PC-3 (cell line): ENCODE measurements around the gene LLGL2. TPM values are rescaled to one million over a fixed set of nuclear protein-coding genes. Genes with fewer than 3 reads are reported as not detected.

ENCODE experiments used
- ATAC-seq: fragments of 200-7000 bp; cut with Tn5 transposase; 2 replicates; pipeline ENCODE4 v1.9.1; 2020; ENCODE audit warnings: mild to moderate bottlenecking, moderate library complexity
- BruUV-seq: library from RNA; stranded (reverse); fragments of 400-500 nt; replicated peaks from 2 replicates; lab custom pipeline; 2021; lab: Mats Ljungman, UMichigan
- CTCF ChIA-PET: fragments of 300-600 bp; sonication (Branson Sonifier 250); formaldehyde crosslinking; loops from one replicate; lab custom pipeline; 2022; ENCODE audit warnings: antibody characterized with exemption; lab: Charles Lee
- POLR2A ChIA-PET: fragments of 300-600 bp; sonication (Branson Sonifier 250); formaldehyde crosslinking; loops from one replicate; lab custom pipeline; 2022; ENCODE audit warnings: antibody characterized with exemption; ENCODE audit not compliant: unreplicated experiment; lab: Charles Lee
- DNase-seq: peaks from one replicate; pipeline ENCODE4 v3.0.0-alpha.2; 2015
- H2AFZ ChIP-seq: fragments of 300-600 bp; sonication (generic); 2 replicates; pipeline ENCODE4 v1.6.0; 2016; ENCODE audit warnings: antibody characterized with exemption, low read length
- H3F3A ChIP-seq: fragments of 300-600 bp; sonication (generic); one replicate; pipeline ENCODE4 v1.6.0; 2017; ENCODE audit warnings: antibody characterized with exemption, low read length, control low read depth, mild to moderate bottlenecking; ENCODE audit not compliant: unreplicated experiment
- H3K27ac ChIP-seq: fragments of 300-600 bp; sonication (generic); 2 replicates; pipeline ENCODE4 v1.5.1; 2016; ENCODE audit warnings: mild to moderate bottlenecking, low read length
- H3K27me3 ChIP-seq: fragments of 300-600 bp; sonication (generic); 2 replicates; pipeline ENCODE4 v1.6.1; 2016; ENCODE audit warnings: low read length, mixed read lengths
- H3K36me3 ChIP-seq: fragments of 300-600 bp; sonication (generic); 2 replicates; pipeline ENCODE4 v1.6.1; 2016; ENCODE audit warnings: low read depth, mixed run types, low read length, mixed read lengths
- H3K4me1 ChIP-seq: fragments of 300-600 bp; sonication (generic); 2 replicates; pipeline ENCODE4 v1.5.1; 2016; ENCODE audit warnings: low read length; ENCODE audit not compliant: insufficient read depth
- H3K4me2 ChIP-seq: fragments of 300-600 bp; sonication (generic); 2 replicates; pipeline ENCODE4 v1.6.0; 2016; ENCODE audit warnings: low read length
- H3K4me3 ChIP-seq: fragments of 300-600 bp; sonication (generic); 2 replicates; pipeline ENCODE4 v1.5.1; 2016; ENCODE audit warnings: mild to moderate bottlenecking, low read length, mixed read lengths
- H3K79me2 ChIP-seq: fragments of 300-600 bp; sonication (generic); 2 replicates; pipeline ENCODE4 v1.6.1; 2017; ENCODE audit warnings: low read length, mixed read lengths
- H3K9ac ChIP-seq: fragments of 300-600 bp; sonication (generic); 2 replicates; pipeline ENCODE4 v1.6.0; 2016; ENCODE audit warnings: mild to moderate bottlenecking, low read length
- H3K9me2 ChIP-seq: fragments of 300-600 bp; sonication (generic); replicated peaks from 2 replicates; pipeline ENCODE4 v1.6.1; 2016; ENCODE audit warnings: mixed run types, low read length, mixed read lengths
- H3K9me3 ChIP-seq: fragments of 300-600 bp; sonication (generic); 2 replicates; pipeline ENCODE4 v1.6.1; 2016; ENCODE audit warnings: low read length, mixed read lengths
- H4K20me1 ChIP-seq: fragments of 300-600 bp; sonication (generic); 2 replicates; pipeline ENCODE4 v1.6.1; 2016; ENCODE audit warnings: low read length, mixed read lengths
- EZH2 ChIP-seq: fragments of 300-600 bp; sonication (generic); IDR thresholded peaks from one replicate; pipeline ENCODE4 v1.6.1; 2017; ENCODE audit warnings: antibody characterized with exemption, mild to moderate bottlenecking, low read length; ENCODE audit not compliant: unreplicated experiment
- EZH2phosphoT487 ChIP-seq: fragments of 300-600 bp; sonication (generic); IDR thresholded peaks from 2 replicates; pipeline ENCODE4 v1.6.1; 2018; ENCODE audit warnings: mild to moderate bottlenecking, antibody characterized with exemption, low read length, borderline replicate concordance
- intact Hi-C: fragments of 100-400 bp; cut with micrococcal nuclease; formaldehyde crosslinking; loops from 2 replicates; pipeline ENCODE4 v1.9.0; 2023
- total RNA-seq: library from RNA; depleted of rRNA; stranded (reverse); fragments of >200 nt; gene quantifications from 2 replicates; pipeline ENCODE4 v1.2.3, GENCODE V29; 2014
- TF ChIP-seq, protein P1 (sequence below): fragments of 300-600 bp; sonication (generic); conservative IDR thresholded peaks from 2 replicates; pipeline ENCODE4 v1.5.1; 2017; ENCODE audit warnings: antibody characterized with exemption, low read depth, mild to moderate bottlenecking, low read length

Gene LLGL2
- total RNA-seq, 1 experiment from 2014 or later = 92.9 TPM

DNA sequence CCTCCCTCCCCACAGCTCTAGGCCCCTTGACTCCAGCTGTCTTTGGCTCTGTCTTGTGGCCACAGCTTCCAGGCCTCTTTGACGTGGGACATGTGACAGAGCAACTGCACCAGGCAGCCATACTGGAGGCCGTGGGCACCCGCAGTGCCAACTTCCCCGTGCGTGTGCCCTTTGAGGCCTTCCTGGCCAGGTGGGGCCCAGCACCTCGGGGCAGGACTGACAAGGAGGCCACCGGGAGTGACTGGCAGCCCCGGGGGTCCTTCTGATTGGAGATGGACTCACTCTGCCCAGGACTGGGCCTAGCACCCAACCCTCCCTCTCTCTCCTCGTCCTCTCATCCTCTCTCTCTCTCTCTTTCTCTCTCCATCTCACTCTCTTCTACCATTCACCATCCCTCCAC is 77.6 kb downstream of the LLGL2 start:
- ChIA-PET POLR2A (interaction anchor here (0.6 kb wide), 1 partner anchor 9 kb away, joined by 5 read pairs; no protein-coding TSS in a partner anchor), CTCF (interaction anchor here (1.1 kb wide), 1 partner anchor 31 kb away, joined by 6 read pairs; the partner anchor contains the start of gene SMIM5)
- Histone ChIP-seq H3K4me1 (peaks cover 27% of the 10 kb centered on the region), H3K9ac (no peak overlapping the region), H2AFZ (no peak overlapping the region), H3K9me2 (no peaks in the 10 kb centered on the region), H3F3A (no peaks in the 10 kb centered on the region), H3K27ac (no peak overlapping the region), H3K4me3 (no peak overlapping the region), H3K9me3 (no peaks in the 10 kb centered on the region), H3K36me3 (no peaks in the 10 kb centered on the region), H3K4me2 (no peak overlapping the region), H3K79me2 (no peaks in the 10 kb centered on the region), H4K20me1 (no peaks in the 10 kb centered on the region), H3K27me3 (no peaks in the 10 kb centered on the region)
- intact Hi-C loops = no loop called here
- no TSS peak for BruUV-seq
- DNase-seq = no peak
- ATAC-seq = no peak
- no peak for TF ChIP-seq EZH2phosphoT487
- TF ChIP-seq, protein P1, sequence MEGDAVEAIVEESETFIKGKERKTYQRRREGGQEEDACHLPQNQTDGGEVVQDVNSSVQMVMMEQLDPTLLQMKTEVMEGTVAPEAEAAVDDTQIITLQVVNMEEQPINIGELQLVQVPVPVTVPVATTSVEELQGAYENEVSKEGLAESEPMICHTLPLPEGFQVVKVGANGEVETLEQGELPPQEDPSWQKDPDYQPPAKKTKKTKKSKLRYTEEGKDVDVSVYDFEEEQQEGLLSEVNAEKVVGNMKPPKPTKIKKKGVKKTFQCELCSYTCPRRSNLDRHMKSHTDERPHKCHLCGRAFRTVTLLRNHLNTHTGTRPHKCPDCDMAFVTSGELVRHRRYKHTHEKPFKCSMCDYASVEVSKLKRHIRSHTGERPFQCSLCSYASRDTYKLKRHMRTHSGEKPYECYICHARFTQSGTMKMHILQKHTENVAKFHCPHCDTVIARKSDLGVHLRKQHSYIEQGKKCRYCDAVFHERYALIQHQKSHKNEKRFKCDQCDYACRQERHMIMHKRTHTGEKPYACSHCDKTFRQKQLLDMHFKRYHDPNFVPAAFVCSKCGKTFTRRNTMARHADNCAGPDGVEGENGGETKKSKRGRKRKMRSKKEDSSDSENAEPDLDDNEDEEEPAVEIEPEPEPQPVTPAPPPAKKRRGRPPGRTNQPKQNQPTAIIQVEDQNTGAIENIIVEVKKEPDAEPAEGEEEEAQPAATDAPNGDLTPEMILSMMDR = no peak
- no peak for TF ChIP-seq EZH2

DNA sequence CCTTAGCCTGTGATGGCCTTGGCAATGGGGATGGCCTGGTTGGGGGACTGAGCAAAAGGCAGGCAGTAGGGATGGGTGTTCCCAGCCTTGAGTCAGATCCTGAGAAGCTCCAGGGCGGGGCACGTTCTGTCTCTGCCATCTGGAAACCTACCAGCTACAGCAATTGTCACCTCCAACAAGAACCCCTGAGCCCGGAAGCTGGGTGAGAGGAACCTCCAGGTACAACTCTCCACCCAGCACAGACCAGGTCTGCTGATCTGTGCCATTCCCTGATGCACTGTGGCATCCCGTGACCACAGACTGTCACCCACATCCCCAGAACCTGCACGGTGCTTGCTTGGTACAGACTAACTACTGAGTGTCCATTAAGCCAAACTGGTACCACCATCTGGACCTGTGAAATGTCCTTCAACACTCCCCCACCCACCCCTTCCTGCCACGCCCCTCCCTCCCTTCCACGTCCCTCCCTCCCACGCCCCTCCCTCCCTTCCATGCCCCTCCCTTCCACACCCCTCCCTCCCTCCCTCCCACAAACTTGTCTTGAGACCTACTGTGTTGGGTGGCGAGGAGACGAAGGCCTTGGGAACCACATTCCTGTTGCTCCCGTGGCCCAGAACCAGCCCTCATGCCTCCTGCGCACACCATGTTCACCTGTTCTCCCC is 78.7 kb downstream of the LLGL2 start:
- H3K36me3 ChIP-seq = no peaks in the 10 kb centered on the region
- H3K27me3 ChIP-seq = no peaks in the 10 kb centered on the region
- no peaks in the 10 kb centered on the region for H3F3A ChIP-seq
- H3K9me2 ChIP-seq = no peaks in the 10 kb centered on the region
- peak; percentile 62 for DNase-seq
- ChIA-PET POLR2A (interaction anchor here (0.6 kb wide), 1 partner anchor 77 kb away, joined by 7 read pairs; no protein-coding TSS in a partner anchor), CTCF (interaction anchor here (0.6 to 1.1 kb wide), 3 partner anchors 11 to 144 kb away, joined by 3 to 6 read pairs (median 4); partner anchors contain the start of gene SMIM5)
- peaks cover 27% of the 10 kb centered on the region for H3K4me1 ChIP-seq
- no peak for TF ChIP-seq EZH2
- TF ChIP-seq, protein P1 = no peak
- no peak for TF ChIP-seq EZH2phosphoT487
- ATAC-seq = peak; percentile 65
- no peak overlapping the region for H3K9ac ChIP-seq
- no peaks in the 10 kb centered on the region for H3K9me3 ChIP-seq
- no peaks in the 10 kb centered on the region for H4K20me1 ChIP-seq
- peak overlapping the region; percentile 37; the same call in 1 of the 2 replicates for H2AFZ ChIP-seq
- no TSS peak for BruUV-seq
- intact Hi-C loops = no loop called here
- H3K27ac ChIP-seq = peak overlapping the region; percentile 38
- no peaks in the 10 kb centered on the region for H3K79me2 ChIP-seq
- H3K4me3 ChIP-seq = no peak overlapping the region
- peak overlapping the region; percentile 53 for H3K4me2 ChIP-seq

DNA sequence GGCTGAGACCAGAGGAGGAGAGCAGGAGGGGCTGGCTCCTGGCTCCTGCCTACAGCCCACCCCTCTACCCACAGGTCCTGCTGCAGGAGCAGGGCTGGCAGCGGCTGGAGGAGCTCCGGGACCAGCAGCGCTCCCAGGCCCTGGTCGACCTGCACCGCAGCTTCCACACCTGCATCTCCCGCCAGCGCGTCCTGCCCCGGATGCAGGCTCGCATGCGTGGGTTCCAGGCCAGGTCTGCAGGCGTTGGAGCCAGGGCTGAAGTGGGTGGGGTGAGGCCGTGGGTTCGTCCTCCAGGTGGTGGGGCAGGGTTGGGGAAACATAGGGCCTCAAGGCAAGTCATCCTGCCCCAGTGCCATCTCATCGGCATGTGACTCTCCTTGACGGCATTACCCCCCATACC is 80.3 kb downstream of the LLGL2 start:
- no TSS peak for BruUV-seq
- ChIA-PET POLR2A (no interaction called here), CTCF (no interaction called here)
- Histone ChIP-seq H3K36me3 (no peaks in the 10 kb centered on the region), H3K79me2 (no peaks in the 10 kb centered on the region), H4K20me1 (no peaks in the 10 kb centered on the region), H3F3A (no peaks in the 10 kb centered on the region), H3K4me2 (no peak overlapping the region), H3K9me3 (no peaks in the 10 kb centered on the region), H3K27me3 (no peaks in the 10 kb centered on the region), H3K27ac (no peak overlapping the region), H3K4me1 (peaks cover 27% of the 10 kb centered on the region), H2AFZ (no peak overlapping the region), H3K4me3 (no peak overlapping the region), H3K9me2 (no peaks in the 10 kb centered on the region), H3K9ac (no peak overlapping the region)
- TF ChIP-seq, protein P1 = no peak
- TF ChIP-seq EZH2 (no peak), EZH2phosphoT487 (no peak)
- intact Hi-C loops = no loop called here
- ATAC-seq = no peak
- no peak for DNase-seq
